HG03378 (cell line): ENCODE measurements around the gene C1QC.

Experiments
- ATAC-seq: cut with Tn5 transposase; IDR thresholded peaks from one replicate; pipeline ENCODE4 v1.9.1; 2021; ENCODE audit warnings: mild to moderate bottlenecking, moderate library complexity; ENCODE audit not compliant: unreplicated experiment

The C1QC gene

DNA sequence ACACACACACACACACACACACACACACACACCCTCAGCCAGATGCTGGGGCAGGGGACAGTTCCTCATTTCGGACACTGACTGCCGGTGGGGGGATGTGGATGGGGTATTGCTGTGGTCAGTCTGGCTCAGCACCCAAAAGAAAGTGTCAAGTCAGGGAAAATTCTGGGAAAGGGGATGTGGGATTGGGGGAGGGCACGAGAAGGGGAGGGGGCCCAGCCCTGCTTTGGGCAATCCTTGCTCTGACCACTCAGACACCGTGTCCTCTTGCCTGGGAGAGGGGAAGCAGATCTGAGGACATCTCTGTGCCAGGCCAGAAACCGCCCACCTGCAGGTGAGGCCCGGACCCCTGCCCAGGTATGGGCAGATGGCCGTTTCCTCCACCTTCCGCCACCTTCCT is at the start of gene C1QC:
Gene C1QC (plus strand): TSS at position 253 of the 400 bp plus-strand sequence. CDS start 391 bp downstream, outside the sequence.
- no peak for ATAC-seq

DNA sequence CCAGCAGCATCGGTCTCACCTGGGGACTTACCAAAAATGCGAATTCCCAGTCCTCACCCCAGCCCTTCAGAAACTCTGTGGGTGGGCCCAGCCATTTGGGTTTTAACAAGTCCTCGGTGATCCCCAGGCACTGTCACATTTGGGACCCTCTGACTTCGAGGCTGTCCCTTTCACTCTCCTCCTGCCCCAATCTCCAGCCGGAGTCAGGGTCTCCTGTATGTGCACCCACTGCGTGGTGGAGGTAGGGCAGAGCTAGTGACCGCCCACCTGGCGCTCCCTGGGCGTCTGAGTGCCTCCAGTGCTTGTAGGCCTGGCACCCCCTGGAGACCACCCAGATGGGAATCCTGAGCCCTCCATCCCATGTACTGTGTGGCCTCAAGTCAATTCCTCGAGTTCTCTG is 49.0 kb upstream of the C1QC start:
- ATAC-seq, result no peak

DNA sequence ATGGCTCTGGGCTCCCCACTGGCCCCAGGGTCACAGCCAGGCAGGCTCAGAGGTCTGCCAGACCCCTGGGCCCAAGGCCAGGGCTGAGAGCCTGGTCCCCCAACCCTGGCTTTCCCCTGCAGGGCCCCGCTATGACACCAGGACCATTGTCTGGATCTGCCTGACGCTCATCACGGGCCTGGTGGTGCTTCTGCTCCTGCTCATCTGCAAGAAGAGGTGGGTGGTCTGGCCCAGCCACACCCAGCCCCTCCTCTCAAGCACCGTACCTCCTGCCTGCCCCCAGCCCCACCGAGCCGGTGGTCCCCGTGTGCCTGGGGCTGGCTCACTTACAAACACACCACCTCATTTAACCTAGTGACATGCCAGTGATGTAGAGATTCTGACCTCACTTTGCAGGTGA is 48.3 kb upstream of the C1QC start:
- no peak for ATAC-seq

DNA sequence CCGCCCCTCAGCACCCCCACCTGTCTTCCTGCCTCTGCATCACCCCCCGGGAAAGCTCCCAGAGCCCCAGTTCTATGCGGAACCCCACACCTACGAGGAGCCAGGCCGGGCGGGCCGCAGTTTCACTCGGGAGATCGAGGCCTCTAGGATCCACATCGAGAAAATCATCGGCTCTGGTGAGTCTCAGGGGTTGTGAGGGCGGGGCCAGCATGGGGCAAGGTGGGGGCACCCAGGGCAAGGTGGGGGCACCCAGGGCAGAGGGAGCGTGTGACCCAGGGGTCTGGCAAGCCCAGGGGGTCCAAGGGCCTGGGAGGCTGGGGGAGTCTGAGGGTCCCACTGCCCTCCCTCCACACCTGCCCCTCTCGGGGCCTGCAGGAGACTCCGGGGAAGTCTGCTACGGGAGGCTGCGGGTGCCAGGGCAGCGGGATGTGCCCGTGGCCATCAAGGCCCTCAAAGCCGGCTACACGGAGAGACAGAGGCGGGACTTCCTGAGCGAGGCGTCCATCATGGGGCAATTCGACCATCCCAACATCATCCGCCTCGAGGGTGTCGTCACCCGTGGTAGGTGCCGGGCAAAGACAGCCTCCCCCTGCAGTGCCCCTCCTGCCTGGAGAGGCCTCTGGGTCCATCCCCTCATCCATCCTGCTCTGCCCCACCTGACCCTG is 46.0 kb upstream of the C1QC start:
- no peak for ATAC-seq

DNA sequence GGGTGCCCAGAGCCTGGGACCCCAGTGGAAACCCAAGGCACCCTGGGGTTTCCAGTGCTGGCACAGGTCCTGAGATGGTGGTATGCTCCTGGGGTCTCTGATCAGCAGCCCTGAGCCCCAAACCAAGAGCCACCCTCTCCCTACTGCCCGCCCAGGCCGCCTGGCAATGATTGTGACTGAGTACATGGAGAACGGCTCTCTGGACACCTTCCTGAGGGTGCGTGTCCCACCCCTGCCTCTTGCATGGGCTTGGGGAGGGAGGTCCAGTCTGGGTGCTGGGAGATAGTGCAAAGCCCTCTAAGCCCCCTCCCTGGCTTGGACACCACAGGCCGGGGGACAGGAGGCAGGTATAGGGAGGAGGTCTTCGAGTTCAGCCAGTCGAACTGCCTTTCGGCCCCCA is 45.4 kb upstream of the C1QC start:
- ATAC-seq, result no peak

DNA sequence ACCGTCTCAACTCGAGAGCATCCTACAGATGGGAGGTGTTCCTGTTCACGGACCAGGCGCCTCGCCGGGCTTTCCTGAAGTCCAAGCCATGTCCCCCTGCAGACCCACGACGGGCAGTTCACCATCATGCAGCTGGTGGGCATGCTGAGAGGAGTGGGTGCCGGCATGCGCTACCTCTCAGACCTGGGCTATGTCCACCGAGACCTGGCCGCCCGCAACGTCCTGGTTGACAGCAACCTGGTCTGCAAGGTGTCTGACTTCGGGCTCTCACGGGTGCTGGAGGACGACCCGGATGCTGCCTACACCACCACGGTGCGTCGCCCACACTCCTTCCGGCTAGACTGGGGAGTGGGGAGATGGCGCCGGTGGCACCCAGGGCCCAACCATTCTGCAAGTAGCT is 44.7 kb upstream of the C1QC start:
- no peak for ATAC-seq

DNA sequence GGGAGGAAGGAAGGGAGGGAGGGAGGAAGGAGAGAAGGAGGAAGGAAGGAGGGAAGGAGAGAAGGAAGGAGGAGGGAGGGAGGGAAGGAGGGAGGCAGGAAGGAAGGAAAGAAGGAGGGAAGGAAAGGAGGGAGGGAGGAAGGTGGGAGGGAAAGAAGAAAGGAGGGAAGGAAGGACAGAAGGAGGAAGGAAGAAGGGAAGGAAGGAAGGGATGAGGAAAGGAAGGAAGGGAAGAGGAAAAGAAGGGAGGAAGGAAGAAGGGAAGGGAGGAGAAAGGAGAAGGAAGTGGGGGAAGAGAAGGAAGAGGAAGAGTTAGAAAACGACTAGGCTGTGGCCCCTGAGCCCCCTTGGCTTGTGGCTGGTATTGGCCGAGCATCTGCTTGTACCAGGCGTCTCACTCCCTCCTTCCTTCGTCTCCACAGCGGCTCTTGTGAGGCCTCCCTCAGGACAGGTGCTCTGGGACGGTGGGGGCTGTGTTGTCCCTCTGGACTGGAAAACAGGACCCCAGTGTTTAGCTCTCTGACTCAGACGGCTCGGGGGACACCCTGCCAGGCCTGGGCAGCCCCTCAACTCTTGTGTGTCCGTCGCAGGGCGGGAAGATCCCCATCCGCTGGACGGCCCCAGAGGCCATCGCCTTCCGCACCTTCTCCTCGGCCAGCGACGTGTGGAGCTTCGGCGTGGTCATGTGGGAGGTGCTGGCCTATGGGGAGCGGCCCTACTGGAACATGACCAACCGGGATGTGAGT is 43.2 kb upstream of the C1QC start:
- no peak for ATAC-seq

DNA sequence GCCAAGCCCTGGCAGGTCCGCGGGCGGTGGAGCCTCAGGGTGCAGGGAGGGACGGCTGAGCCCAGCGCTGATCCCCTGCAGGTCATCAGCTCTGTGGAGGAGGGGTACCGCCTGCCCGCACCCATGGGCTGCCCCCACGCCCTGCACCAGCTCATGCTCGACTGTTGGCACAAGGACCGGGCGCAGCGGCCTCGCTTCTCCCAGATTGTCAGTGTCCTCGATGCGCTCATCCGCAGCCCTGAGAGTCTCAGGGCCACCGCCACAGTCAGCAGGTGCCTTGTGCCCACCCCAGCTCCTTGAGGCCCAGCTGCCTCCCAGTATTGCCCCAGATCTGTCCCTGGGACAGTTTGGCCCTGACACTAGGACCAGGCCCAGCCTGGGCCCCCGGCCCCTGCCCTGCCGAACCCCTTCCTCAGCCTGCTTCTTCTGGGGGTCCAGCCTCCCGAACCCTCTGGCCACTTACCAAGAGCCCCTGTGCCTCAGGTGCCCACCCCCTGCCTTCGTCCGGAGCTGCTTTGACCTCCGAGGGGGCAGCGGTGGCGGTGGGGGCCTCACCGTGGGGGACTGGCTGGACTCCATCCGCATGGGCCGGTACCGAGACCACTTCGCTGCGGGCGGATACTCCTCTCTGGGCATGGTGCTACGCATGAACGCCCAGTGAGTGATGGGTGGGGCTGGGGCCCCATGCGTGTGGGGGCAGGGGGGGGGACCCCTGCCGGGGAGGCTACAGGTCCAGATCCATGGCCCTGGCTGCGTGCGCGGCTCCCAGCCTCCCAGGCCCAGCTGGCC is 42.4 kb upstream of the C1QC start:
- no peak for ATAC-seq

DNA sequence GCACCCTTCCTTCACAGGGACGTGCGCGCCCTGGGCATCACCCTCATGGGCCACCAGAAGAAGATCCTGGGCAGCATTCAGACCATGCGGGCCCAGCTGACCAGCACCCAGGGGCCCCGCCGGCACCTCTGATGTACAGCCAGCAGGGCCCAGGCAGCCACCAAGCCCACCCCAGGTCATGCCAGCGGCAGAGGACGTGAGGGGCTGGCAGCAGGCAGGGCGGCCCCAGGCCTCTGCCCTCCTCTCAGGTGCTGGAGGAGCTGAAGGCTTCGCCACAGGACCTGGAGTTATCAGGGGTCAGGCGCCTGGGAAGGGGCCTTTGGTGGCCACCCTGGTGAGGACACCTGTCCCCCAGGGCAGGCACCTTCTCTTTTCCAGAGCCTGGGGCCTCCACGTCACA is 41.8 kb upstream of the C1QC start:
- no peak for ATAC-seq

DNA sequence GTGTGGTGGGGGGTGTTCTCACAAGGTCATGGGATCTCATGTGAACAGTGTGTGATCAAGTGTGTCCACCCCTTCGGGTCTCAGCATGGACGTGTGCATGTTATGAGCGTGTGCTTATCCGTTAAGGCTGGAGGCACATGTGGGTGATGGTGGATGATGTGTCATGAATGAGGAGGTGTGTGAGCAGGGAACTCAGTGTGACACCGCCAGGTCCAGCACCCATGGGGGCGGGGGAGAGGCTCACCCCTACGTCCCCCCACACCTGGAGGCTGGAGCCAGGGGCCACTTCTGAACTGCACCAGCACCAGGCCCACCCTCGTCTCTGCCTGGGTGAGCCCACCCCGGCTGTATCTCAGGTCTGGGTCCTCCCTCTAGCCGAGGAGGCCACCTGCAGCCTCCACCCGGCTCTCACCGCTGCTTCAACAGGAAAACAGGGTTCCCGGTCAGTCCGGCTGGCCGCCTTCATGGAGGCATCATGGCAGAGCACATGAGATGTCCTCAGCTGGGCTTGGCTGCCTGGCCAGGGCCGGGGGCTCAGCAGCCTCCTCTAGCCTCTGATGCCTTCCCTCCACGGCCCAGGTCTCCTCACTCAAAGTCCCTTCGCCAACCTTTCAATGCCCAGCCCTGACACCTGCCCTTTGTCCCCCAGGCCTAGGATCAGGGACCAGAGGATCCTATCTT is 41.2 kb upstream of the C1QC start:
- ATAC-seq, result no peak

DNA sequence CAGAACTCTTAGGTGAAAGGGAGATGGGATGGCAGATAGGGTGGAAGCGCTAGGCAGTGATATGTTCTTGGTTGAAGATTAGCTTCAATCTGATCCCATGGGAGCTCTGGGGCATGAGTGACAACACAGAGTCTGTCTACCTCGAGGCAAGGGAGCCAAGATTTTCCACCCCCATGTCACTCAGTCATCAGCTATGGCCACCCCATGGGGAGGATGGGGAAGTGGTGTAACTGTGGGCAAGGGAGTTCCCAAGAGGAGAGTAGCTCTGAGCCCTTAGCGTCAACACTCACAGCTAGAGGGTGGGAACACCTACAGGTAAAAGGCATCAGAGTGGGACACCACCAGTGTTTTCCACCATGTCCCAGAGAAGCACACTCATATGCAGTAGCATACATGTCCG is 37.3 kb upstream of the C1QC start:
- ATAC-seq, result no peak

DNA sequence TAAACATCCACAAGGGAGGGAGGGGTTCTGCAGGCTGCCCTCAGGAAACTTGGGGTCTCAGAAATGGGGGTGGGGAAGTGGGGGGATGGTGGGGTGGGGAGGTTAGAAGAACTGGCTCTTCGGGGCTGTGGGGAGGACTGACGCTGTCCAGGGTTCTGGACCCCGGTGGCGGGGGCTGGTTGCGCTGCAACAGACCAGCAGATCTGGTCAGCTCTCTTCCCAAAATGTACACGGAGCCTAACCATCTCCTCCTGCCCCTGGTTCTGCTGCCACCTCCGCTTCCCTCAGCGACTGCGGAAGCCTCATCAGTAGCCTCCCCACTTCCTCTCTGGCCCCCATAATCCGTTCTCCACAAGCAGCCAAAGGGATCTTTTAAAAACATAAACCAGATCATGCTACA is 36.3 kb upstream of the C1QC start:
- no peak for ATAC-seq

DNA sequence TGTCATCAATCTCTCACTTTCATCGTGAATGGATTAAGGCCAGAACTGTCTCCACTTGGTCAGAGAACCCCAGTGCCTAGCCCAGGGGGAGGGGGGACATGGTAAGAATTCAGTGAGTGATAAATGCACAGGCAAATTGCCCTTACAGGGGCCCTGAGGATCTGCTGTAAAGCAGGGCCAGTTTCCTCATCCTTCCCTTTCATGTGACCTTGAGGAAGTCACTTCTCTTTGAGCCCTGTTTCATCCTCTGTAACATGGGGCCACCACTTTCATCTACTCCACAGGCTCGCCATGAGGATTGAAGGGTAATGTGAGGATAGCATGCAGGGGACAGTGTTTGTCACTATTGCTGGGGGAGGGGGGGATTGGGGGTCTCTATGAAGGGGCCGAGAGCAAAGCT is 35.1 kb upstream of the C1QC start:
- ATAC-seq, result no peak

DNA sequence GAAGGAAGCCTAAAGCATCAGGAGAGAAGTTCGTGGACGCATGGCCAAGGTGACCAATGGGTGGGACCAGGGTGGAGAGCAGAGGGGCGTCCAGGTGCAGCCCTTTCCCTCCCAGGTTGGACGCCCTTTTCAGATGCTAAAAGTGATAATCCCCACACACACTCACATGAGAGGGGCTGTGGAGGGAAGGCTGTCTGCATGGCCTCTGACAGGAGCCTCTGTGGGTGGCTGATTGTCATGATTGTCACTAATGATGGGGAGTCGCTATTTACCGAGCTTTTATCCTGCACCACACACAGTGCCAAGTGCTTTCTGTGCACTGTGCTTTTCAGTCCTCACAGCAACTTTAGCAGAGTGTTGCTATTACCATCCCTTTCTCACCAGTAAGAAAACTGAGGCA is 34.1 kb upstream of the C1QC start:
- ATAC-seq, result no peak

DNA sequence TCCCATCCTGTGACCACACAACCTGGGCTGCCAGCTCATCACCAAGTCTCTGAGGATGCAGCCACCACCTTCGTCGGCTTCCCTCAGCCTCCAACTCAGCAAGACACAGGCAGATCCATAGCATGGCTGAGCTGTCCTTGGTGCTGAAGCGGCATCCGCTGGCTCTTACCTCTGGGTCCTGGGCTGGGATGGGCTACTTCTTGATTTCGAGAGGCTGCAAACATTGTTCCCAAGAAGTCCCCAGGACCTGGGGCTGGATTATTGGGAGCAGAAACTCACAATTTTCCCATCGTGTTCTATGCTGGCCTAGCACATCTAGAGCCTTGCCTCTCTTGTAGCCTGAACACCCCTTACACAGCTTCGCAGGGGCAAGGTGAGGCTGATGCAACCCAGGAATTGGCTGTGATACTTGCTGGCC is 31.9 kb upstream of the C1QC start:
- ATAC-seq, result no peak

DNA sequence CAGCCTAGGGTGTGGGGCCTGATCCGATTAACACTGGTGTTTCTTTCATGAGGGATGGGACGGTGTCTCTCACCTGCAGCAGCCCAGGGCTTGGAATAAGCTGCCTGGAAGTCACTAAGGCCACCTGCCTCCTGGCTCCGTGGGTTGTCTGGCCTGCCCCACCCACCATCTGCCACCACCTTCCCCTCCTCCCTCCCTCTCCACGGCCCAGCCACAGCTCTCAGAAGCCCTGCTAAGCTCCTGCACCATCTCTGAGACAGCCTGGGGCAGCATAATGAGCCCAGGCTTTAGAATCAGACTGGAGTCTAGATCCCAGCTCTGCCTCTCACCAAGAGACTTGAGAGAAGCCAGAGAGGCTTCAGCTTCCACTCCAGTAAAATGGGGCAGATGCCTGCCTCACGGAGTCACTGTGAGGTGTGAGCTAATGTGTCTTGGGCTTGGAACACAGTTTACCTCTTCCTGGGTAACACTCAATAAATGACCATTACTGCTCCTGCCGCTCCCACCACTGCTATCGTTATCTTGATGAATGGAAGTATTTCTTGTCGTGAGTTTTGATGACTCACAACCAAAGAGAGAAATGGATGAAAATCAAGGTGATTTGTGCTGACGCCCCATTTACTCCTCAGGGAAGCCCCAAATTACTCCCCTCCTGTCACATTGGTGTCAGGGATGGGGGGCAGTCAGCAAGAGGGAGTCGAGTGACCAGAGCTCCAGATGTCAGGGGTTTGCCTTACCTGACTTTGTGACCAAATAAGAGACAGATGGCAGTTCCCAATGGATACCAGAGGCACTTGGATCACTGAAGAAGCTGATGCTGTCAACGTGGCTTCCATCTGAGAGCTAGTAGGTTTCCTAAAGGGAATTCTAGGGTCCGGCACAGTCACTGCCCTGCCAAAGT is 30.5 kb upstream of the C1QC start:
- ATAC-seq, result no peak

DNA sequence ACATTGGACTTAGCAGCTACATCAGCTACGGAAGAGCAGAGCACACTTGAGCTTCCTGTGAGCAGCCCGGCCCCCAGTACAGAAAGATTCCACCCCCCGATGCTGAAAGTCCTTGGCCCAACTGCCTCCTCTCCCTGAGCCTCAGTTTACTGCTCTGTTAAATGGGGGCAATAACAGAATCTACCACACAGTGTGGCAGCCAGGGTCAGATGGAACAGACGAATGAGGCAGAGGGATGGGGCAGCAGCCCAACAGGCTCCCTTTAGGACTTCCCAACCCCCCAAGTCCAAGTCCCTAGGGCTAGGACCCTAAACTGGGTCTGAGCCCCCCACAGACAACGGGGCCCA is 29.9 kb upstream of the C1QC start:
- ATAC-seq, result no peak

DNA sequence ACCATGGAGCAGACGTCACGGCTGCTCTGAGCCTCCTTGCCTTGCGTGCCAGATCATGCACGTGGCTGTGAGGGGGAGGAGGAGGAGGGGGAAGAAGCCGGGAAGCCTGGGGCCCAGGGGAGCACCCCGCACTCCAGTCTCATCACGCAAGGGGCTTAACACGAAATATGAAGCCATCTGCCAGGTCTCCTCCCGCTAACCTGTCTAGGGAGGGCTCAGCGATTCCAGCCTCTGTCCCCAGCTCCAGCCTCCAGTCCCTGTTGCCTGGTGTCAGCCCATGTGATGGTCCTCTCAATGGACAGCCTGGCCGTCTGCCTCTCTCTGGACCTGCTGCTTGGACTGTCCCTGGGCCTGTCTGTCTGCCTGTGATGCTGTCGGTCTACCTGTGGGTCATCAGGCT is 29.5 kb upstream of the C1QC start:
- no peak for ATAC-seq

DNA sequence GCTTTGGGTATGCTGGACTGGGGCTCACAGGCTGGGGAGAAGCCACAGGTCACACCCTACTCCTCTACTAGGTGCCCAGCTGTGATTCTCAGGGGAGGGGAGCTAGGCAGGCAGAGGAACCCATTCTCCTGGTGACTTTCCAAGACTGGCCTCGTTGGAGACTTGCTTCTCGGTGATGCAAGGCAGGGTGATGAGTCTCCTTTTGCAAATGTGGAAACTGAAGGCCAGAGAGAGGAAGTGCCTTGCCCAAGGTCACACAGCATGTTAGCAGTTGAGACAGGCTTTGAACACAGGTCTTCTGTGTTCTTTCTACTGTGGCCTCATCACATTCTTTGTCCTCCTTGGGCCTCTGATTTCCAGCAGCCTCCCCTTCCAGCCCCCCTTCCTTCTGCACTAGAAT is 27.5 kb upstream of the C1QC start:
- ATAC-seq, result no peak

DNA sequence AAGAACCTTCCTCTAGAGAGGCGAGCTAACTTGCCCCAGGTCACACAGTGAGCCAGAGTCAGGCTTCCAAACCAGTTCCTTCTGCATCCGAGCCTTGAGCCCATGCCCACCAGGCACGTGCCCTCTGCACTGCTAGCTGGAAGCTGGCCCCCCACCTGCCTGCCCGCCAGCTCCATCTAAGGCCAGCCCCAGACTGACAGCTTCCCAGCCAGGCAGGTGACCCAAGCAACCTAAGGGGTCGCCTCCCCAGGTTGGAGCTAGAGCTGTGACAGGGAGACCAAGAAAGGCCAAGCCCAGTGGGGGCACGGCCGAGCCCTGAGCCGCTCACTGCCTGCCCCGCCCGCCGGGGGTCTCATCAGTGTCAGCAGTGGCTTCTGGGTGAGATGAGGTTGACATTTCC is 26.9 kb upstream of the C1QC start:
- ATAC-seq, result no peak

DNA sequence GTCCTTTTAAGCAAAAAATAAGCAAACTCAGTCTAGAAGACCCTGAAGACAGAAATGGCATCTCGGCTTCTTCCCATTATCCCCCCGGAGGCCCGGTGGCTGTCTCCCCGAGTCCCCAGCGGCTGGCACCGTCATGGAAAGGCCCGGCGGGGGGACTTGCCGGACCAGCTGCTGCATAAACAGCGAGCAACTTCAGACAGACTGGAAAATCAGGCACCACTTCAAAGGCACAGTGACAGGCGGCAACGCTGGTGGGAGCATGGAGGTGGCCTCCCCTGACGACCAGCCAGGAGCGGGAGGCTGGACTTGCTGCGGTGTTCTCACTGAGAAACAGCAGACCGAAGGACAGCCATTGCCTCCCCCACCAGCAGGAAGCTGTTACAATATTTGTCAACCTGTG is 25.4 kb upstream of the C1QC start:
- ATAC-seq, result no peak
